Lower leg skin (tissue), 3 donors: Measurements from ENCODE around the gene LAMTOR5.

Experiments used
- POLR2A ChIP-seq, 2 donors: fragments of 450-650 bp; IDR thresholded peaks; one replicate each; pipeline ENCODE4 v1.6.1; 2016 to 2017; ENCODE audit warnings: antibody characterized with exemption in 2 of 2, mild to moderate bottlenecking in 1 of 2, moderate library complexity in 1 of 2
- TF ChIP-seq, protein P1 (sequence below), 3 donors: fragments of 450-650 bp; IDR thresholded peaks; one replicate each; pipeline ENCODE4 v1.5.1; 2016; ENCODE audit warnings: antibody characterized with exemption in 3 of 3, mild to moderate bottlenecking in 3 of 3, moderate library complexity in 2 of 3

DNA sequence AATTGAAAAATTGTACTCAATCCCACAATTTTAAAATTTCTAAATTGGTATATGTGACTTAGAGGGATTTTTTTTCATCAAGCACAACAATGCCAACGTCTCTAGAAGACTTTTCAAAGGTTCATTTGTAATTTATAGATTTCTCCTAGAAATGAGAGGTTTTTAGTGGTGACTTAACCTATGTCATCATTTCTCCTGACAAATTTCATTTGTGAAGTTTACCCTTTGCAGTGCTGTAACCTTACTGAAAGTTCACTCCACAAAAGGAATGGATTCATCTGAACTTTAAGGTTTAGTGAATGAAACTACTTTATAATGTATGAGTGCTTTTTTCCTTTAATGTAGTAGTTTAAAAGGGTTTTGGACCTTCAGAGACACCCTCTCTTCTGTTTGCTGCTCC, 52.2 kb downstream of the LAMTOR5 start:
- TF ChIP-seq, protein P1, sequence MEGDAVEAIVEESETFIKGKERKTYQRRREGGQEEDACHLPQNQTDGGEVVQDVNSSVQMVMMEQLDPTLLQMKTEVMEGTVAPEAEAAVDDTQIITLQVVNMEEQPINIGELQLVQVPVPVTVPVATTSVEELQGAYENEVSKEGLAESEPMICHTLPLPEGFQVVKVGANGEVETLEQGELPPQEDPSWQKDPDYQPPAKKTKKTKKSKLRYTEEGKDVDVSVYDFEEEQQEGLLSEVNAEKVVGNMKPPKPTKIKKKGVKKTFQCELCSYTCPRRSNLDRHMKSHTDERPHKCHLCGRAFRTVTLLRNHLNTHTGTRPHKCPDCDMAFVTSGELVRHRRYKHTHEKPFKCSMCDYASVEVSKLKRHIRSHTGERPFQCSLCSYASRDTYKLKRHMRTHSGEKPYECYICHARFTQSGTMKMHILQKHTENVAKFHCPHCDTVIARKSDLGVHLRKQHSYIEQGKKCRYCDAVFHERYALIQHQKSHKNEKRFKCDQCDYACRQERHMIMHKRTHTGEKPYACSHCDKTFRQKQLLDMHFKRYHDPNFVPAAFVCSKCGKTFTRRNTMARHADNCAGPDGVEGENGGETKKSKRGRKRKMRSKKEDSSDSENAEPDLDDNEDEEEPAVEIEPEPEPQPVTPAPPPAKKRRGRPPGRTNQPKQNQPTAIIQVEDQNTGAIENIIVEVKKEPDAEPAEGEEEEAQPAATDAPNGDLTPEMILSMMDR (IDR thresholded peaks at IDR 0.05): no peak
- TF ChIP-seq POLR2A (IDR thresholded peaks at IDR 0.05): no peak
